GM19193 (cell line): Measurements from ENCODE around the gene GFRA1.

Experiments
- POLR2A ChIP-seq: IDR thresholded peaks from 4 replicates; pipeline ENCODE4 v1.6.1; 2011; ENCODE audit not compliant: insufficient read depth, insufficient read length; ENCODE audit errors: extremely low read depth

Gene GFRA1

DNA sequence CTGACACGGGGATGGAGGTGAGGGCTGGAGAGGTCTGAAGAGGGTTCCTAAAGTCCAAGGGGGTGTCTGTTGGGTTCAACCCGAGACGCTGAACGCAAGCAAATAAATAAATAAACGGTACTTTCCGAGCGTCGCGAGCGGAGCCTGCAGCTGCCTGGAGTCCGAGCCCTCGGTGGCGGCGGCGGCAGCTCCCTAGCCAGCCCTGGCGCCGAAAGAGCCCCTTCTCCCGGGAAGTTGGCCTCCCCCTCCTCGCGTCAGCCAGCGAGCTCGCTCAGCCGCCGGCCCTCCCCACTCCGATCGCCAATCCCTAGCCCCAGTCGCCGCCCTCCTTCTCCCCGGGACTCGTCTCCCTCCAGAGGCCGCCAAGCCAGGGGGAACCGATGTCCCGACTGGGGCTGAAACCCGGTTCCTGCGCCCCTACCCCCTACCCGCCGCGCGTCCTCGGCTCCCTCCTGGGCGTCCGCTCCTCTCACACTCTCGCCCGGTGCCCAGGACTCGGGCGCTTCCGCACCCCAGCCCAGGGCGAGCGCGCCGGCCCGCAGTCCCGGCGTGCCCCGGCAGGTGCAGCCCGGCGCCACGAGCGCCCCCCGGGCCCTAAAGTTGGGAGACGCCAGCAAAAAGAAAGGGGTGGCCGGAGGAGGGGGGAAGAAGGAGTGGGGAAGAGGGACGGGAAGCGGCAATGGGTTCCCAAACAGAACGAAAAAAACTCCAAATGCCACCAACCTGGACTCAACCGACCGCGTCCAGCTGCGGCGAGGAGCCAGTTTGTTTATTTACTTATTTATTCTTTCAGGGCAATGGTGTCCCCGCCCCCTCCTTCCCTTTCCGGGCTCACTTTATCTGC, at the start of gene GFRA1:
Gene GFRA1, minus strand, starts transcription at position 767 of the 844 bp plus-strand sequence. CDS start 1,177 bp downstream, outside the sequence.
- TF ChIP-seq POLR2A, result no peak

- no peak for TF ChIP-seq POLR2A
These were observed 43.5 kb upstream of the GFRA1 start for GRCh38 chr10:116316503-116316902.

DNA sequence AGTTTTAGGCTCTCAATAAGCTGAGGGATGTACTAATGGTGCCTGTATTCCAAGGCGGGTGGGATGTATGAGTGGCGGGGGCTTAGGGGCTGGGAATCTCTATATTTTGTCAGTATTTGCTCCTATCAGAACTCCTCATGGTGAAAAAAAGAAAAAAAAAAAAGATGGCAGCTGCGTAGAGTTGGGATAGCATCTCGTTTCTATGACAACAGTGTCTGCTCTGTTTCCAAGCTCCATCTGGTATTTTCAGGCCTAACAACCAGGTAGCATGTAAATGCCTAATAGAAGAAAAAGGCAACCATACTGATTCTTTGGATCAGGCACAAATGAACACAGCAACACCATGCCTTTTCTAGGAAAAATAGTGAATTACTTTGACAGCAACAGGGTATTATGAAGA, 39.5 kb upstream of the GFRA1 start:
- TF ChIP-seq POLR2A, result no peak

- TF ChIP-seq POLR2A, result no peak
These were observed 38.9 kb upstream of the GFRA1 start for GRCh38 chr10:116311706-116312490.

DNA sequence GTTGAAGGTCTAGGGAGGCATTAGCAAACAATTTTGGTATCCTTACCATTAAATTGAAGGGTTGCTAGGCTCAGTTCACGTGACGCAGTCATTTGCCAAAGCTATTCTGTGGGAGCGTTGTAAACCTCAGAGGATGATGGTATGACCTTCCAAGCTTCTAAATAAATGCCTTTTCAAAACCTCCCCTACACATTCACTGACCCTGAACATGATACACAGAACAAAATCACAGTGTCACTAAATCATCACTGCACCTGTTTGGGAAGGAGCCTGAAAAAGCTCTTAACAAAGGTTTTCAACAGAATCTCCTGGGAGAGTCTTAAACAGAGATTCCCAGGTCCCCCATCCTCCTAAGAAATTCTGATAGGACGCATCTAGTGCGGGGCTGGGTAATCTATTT, 38.0 kb upstream of the GFRA1 start:
- TF ChIP-seq POLR2A, result no peak

GRCh38 chr10:116307455-116307854, 34.4 kb upstream of the GFRA1 start:
- no peak for TF ChIP-seq POLR2A

GRCh38 chr10:116306847-116307246, 33.8 kb upstream of the GFRA1 start:
- no peak for TF ChIP-seq POLR2A

- no peak for TF ChIP-seq POLR2A
These were observed 31.9 kb upstream of the GFRA1 start for GRCh38 chr10:116304923-116305322.

GRCh38 chr10:116300542-116300941, 27.5 kb upstream of the GFRA1 start:
- TF ChIP-seq POLR2A, result no peak

DNA sequence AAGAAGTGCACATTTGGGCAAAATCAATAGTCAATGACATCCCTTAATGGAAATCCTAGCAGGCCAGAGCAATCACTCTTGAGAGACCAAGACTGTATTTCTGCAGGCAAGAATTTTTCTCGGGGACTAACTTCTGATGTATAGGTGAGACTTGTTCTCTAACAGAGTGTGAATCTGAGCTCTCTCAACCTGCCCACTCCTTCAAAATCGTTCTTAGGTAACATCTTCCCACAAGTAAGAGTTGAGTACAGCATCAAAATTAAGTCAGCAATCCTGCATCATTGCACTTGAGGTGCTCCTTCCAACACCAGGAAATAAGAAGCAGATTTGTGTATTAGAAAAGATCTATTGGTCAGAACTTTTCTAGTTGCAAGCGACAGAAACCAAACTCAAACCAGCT, 25.6 kb upstream of the GFRA1 start:
- no peak for TF ChIP-seq POLR2A

DNA sequence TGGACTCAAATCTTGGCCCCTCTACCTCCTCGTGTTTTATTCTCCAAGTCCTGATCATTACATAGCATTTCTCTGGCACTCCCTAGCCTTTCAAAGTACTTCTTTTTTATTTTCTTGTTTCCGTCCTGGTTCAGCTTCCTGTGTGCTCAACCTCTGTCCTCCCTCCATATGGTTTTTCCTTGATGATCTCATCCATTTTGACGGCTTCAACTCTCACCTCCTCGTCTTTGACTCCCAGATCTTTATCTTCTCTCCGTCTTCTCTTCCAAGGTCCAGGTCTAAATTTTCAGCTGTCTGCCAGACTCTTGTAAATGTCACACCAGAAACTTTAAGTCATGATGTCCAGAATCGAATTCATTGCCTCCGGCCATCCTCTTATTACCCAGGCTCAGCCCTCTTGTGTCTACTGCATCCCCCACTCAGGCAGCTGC, 23.3 kb upstream of the GFRA1 start:
- TF ChIP-seq POLR2A, result no peak

GRCh38 chr10:116292493-116292892, 19.5 kb upstream of the GFRA1 start:
- no peak for TF ChIP-seq POLR2A

DNA sequence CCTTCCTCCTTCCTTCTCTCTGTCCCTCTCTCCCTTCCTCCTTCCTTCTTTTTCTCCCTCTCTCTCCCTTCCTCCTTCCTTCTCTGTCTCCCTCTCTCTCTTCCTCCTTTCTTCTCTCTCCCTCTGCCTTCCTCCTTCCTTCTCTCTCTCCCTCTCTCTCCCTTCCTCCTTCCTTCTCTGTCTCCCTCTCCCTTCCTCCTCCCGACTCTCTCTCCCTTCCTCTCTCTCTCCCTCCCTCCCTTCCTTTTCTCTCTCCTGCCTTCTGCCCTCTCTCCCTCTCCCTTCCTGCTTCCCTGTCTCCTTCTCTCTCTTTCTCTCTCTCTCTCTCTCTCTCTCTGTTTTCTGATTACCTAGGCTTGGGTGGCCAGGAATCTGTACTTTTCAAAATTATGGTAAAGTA, 16.6 kb upstream of the GFRA1 start:
- TF ChIP-seq POLR2A, result no peak

- no peak for TF ChIP-seq POLR2A
These were observed 15.0 kb upstream of the GFRA1 start for GRCh38 chr10:116287906-116288501.

GRCh38 chr10:116286626-116287200, 13.7 kb upstream of the GFRA1 start:
- TF ChIP-seq POLR2A, result no peak
